Epithelial cell of esophagus (primary cell): ENCODE data around the gene CSNK1G1.
A peak's percentile ranks its signal among the peaks of the same experiment; 100 is the strongest.

Source experiments
- DNase-seq: peaks from one replicate; pipeline ENCODE4 v3.0.0; 2010; ENCODE audit warnings: low read depth
- H3K4me3 ChIP-seq: 2 replicates; pipeline ENCODE4 v1.5.1; 2011; ENCODE audit warnings: mild to moderate bottlenecking, low read length, control low read depth
- TF ChIP-seq, protein P1 (sequence below): IDR thresholded peaks from 2 replicates; pipeline ENCODE4 v1.5.1; 2011; ENCODE audit warnings: low read depth, mild to moderate bottlenecking, low read length, control low read depth, inconsistent platforms; ENCODE audit not compliant: insufficient read depth; ENCODE audit errors: missing control alignments

Gene CSNK1G1

GRCh38 chr15:64246364-64247189, 109.4 kb downstream of the CSNK1G1 start:
- TF ChIP-seq, protein P1, sequence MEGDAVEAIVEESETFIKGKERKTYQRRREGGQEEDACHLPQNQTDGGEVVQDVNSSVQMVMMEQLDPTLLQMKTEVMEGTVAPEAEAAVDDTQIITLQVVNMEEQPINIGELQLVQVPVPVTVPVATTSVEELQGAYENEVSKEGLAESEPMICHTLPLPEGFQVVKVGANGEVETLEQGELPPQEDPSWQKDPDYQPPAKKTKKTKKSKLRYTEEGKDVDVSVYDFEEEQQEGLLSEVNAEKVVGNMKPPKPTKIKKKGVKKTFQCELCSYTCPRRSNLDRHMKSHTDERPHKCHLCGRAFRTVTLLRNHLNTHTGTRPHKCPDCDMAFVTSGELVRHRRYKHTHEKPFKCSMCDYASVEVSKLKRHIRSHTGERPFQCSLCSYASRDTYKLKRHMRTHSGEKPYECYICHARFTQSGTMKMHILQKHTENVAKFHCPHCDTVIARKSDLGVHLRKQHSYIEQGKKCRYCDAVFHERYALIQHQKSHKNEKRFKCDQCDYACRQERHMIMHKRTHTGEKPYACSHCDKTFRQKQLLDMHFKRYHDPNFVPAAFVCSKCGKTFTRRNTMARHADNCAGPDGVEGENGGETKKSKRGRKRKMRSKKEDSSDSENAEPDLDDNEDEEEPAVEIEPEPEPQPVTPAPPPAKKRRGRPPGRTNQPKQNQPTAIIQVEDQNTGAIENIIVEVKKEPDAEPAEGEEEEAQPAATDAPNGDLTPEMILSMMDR: no peak
- H3K4me3 ChIP-seq: no peak overlapping the region
- DNase-seq: peak; percentile 95

DNA sequence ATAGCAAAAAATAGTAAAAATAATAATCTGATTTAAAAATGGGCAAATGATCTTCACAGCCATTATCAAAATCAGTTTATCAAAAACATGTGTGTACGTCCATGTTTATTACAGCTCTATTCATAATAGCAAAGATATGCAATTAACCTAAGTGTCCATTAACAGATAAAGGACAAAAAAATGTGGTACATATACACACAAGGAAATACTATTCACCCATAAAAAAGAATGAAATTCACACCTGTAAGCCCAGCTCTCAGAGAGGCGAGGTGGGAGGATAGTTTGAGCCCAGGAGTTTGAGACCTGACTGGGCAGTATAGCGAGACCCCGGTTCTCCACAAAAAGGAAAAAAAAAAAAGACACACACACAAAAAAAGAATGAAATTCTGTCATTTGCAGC, 110.6 kb downstream of the CSNK1G1 start:
- TF ChIP-seq, protein P1: no peak
- H3K4me3 ChIP-seq: no peak overlapping the region
- DNase-seq: no peak

DNA sequence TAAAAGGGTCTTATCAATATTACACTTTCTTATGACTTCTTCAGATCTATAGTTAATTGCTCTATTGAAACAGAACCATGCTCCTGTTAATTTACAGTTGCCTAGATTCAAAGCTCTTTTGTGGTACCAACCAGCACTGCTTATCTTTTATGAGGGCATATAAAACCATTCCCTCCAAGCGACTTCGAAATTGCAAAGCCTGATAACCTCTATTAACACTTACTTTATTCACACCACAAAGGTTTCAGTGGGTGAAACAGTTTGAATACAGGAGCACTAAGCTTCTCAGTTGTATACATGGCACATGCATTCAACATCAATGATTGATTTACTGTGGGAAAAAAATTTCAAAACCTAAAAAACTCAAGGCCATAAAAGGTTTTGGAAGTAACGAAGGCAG, 118.3 kb downstream of the CSNK1G1 start:
- no peak for DNase-seq
- no peak overlapping the region for H3K4me3 ChIP-seq
- TF ChIP-seq, protein P1: no peak

GRCh38 chr15:64236156-64236894, 119.6 kb downstream of the CSNK1G1 start:
- H3K4me3 ChIP-seq: no peak overlapping the region
- TF ChIP-seq, protein P1: no peak
- no peak for DNase-seq

GRCh38 chr15:64235552-64235951, 120.4 kb downstream of the CSNK1G1 start:
- TF ChIP-seq, protein P1: no peak
- H3K4me3 ChIP-seq: no peak overlapping the region
- DNase-seq: peak; percentile 34

- no peak for DNase-seq
- TF ChIP-seq, protein P1: no peak
- no peak overlapping the region for H3K4me3 ChIP-seq
These were observed 122.7 kb downstream of the CSNK1G1 start for GRCh38 chr15:64233299-64233698.
